HPDE6-E6E7 (cell line): ENCODE data around the gene LRMDA.
"Not testable (repeated sequence)": the region's sequence is repeated elsewhere in the genome, so short reads cannot be mapped to it uniquely, and the experiment has no call there.

Source experiments
- DNase-seq: peaks from one replicate; pipeline ENCODE4 v3.0.0; 2011; ENCODE audit warnings: missing footprints; ENCODE audit errors: extremely low spot score

The LRMDA gene

DNA sequence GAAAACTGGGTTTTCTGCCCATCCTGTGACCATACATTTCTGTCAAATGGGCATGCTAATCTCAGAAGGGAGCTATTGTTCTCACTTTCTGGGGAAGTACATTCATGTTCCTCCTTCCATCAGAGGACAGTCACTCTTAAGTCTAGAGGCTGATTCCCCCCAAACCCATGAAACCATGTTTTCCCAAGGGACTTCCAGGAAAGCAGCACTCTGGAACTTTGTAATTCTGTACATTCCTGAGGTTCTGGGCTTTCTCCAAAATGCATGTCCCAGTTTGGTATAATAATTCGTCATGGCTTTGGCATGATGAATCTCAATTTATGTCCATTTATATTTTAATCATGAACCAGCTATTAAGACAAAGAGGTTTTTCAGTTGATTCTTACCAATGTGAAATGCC, 688.1 kb downstream of the LRMDA start:
- no peak for DNase-seq

DNA sequence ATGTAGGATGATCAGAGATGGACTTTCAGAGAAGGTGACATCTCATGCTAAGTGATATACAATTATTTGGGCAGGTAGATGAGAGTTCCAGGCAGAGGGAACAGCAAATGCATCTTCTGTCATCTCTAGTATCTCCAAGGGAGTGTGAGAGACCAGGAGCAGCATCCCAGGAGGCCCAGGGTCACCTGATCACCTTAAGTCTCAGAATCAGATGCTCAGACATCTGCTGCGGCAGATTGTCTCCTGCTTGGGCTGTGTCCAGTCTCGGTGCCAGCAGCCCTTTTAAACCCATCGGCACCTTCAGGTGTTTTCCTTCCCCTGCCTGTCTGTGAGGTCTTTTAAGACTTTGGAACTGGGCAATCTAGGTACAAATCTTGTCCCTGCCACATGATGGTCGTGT, 690.6 kb downstream of the LRMDA start:
- no peak for DNase-seq

DNA sequence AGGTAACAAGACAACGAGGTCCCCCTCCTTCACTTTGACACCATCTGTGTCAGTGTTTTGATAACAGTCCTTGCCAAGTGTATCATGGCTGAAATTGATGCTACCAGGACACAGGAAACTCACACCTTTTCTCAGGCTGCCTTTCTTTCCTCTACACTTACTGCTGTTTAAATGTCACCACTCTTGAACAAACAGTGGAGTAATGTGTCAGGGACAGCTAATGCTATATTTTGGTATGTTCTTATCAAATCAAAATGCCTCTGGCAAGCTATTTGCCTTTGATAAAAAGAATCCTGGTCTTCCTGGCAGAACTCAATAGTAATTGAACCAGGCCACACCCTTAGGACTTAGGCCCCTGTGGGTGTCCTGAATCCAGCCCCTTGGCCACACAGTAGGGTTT, 692.9 kb downstream of the LRMDA start:
- DNase-seq = no peak

DNA sequence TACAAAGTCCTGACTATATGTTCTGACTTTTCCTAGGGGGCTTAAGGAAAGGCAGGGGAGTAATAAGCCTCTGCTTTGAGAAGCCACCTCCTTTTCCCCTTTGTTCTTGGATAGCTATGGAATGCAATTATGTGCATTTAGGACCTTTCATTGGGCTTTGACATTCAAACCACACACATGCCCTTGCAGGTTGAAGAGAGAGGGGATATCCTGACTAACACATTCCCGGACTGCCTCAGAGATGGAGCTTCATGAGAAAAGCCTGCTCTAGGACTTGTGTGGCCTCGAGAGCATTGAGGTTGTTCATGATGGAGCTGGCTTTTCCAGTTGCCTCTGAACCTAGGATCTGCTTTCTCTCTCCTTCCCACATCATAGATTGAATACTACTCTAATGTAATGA, 694.5 kb downstream of the LRMDA start:
- DNase-seq = no peak

DNA sequence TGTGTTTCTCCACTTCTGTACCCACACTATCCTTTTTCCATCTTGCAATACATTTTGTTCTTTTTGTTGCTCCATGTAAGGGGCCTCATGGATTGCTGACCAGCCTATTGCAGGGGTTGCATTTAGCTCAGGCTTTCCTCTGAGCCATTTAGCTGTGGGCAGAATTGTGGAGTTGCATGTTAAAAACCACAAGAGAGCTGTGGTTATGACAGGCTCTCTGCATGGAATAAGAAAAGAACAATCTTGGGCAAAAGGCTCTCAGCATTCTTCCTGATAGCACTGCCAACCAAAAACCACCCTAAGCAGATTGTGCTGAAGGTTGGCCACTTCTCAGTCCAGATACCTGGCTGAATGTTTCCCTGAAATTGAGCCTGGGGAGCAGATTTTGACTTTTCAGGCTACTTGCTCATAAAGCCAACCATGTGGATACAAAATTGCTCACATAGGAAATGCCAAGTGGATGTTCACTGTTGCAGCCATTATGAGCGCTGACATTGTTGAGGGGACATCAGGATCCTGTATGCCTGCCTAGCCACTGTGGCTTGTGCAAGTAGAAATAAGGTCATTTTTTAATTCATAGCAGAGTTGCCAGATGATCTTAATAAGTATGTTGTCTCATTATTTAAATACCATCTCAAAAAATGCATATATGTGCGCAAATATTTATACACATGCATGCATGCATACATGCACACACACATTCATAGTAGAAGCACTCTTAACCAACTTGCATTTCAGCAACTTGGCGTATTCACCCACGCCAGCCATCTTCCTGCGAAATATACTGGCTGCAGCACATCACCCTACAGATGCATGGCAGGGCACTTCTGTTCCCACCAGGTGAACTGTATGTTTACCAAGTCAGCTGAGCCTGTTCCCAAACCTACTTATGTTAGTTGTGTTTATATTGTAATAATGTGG, 695.4 kb downstream of the LRMDA start:
- DNase-seq = no peak

DNA sequence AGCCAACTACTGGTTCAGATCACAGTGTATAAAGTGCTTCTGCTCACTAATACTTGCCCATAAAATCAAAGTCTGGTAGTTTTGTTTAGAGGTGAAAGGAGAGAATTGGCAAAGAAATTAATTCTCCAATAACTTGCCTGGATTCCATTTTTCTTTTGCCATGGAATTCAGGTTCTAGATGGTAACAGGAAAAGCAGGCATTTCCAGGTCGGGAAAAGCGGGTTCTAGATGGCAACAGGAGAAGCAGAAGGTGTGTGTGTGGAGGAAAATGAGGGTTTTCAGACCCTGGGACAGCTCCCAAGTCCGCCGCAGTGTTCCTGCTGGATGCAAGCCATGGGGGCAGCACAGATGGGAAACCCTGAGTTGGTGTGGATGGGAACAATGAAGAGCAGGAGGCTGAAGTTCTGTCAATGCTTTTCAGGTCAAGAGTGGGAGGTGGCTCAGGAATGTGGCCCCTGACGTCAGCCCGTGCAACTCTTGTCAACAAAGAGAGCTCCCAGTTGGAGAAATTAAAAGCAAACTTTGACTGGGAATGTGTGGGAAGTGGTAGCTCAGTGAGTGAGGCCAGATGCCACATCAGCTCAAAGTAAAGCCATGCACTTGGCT, 696.7 kb downstream of the LRMDA start:
- DNase-seq = no peak

DNA sequence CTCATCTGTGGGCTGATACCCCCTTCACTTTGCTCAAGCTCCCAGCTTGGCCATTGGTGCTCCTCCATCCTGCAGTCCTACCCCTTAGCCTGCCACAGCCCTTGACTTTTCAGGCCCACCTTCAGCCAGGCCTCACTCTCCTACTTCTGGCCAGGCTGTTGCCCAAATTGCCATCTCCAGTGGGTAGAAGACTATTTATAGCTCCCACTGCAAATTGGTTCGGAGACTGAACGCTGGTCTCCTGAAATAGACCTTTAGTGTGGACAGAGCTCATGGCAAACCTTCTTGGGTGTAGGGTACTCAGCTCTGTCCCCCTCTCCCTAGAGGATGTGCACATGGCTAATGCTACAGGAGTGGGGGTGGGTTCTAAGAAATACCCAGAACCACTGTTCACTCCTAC, 697.8 kb downstream of the LRMDA start:
- DNase-seq = no peak

DNA sequence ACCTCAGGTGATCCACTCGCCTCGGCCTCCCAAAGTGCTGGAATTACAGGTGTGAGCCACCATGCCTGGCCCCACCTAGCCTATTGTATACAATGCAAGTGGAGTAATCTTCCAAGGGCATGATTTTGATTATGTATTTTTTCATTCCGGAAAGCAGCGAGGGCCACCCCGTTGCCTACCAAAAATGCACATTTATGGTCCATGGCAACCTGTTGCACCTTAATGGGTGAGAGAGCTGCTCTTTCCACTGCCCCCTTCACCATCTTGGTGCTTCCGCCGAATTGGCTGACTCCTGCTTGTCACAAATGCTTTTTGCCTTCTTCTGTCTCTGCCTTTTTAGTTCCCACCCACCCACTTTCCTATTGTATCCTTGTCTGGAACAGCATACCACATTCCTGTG, 699.5 kb downstream of the LRMDA start:
- DNase-seq = no peak

DNA sequence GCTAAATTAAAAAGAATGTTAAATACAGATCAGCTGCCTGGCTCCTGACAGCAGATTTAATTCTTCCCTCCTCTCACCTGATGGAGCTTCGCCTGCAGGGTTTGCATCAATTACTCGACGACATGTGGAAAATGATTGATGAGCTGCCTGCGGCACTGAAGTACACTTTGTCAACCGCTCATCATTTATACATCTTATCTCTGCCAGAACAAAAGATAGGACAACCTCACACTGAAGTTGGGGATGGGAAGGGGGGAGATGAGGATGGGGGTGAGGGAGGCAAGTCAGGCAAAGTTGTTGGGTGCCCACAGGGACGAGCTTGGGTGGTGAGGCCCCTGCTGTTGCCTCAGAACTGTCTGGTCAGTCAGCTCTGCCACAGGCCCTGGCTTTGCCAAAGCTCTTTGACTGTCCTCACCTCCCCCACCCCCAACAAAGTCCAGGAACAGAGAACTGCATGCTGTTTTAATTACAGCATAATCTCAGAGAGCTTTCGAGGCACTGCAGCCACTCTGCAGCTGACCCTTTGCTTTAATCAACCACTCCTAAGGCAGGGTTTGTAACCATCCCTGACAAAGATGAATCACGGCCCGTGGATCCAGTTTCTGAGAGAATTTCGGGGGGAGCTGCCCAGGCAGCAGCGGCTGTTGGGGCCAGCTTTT, 702.3 kb downstream of the LRMDA start:
- DNase-seq = no peak

DNA sequence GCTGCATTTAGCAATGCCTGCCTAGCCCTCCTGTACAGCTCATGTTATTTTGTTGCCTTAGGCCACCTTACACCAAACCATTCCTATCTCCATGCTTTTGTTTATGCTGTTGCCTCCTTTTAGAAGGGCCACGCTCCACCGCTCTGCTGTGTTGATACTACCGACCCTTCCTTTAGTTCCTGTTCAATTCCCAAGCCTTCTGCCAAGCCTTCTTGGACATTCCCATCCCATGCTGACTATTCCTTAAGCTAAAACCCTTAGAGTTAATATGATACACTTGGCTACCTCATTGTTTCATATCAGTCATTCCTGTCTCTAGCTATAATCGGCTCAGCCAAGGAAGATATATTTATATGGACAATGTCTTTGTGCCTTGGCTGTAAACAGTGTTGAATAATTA, 705.5 kb downstream of the LRMDA start:
- DNase-seq = no peak

DNA sequence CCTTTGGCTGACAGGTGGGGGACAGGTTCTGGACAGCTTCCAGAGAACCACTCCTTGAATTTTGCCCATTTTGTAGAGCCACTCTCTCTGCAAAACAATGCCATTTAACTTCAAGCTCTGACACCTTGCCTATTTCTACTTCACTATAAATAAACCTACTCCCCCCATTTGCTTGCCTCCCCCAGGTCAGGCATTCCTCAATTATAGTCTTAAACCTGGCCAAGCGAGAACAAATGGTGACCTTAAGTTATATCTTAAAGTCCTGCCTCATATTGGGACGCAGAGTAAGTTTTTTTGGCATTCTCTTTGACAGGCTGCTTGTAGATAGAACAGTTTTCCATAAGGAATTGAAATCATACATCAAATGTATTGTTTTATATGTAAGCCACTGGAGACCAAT, 706.9 kb downstream of the LRMDA start:
- no peak for DNase-seq

DNA sequence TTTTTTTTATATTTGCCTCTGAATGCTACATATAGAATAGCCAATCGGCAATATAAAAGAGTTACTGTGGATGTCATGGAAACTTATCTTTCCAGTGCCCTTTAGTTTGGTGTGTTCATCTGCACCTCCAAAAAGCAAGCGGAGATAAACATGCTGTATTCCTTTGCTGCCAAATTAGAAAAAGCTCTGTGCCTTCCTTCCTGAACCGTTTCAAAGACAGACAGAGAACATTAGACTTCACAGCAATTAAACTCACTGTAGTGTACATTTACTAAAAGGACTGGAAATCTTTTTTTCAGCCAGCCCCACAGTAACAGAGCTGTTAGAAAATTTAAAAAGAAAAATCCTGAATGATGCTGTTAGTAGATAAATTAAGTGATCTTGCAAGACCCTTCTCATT, 707.5 kb downstream of the LRMDA start:
- DNase-seq = no peak

DNA sequence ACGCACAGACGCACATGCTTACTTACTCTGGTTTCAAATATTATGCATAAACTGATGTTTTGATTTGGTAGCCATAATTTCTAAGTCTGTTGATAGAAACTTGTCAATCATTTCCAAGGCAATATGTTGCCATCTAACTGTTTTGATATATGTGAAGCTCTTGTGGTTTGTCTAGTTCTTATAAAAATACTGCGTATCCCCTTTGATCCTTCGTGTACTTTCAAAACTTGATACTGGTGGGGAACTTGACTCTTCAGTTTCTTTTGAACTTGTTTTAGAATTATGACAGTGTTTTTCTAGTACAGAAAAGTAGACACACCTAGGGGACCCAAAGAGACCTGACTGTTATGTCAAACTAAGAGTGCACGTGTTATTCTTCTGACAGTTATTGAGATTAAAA, 708.0 kb downstream of the LRMDA start:
- no peak for DNase-seq

DNA sequence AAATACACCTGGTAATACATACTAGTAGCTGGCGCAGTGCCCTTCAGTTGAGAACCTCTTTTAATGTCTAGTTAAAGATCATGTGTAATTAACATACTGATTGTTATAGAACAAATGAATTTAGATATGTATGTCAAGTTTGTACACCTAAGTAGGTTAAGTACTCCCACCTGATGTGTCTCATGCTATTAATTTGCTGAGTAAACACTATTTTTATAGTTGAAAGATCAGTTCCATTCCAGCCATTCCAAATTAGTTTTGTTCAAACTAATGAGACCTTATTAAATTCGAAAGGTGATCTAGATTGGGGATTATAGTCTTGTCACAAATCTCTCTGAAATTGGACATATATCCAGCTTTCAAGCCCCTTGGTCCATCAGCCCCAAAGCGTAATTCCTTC, 710.0 kb downstream of the LRMDA start:
- no peak for DNase-seq

DNA sequence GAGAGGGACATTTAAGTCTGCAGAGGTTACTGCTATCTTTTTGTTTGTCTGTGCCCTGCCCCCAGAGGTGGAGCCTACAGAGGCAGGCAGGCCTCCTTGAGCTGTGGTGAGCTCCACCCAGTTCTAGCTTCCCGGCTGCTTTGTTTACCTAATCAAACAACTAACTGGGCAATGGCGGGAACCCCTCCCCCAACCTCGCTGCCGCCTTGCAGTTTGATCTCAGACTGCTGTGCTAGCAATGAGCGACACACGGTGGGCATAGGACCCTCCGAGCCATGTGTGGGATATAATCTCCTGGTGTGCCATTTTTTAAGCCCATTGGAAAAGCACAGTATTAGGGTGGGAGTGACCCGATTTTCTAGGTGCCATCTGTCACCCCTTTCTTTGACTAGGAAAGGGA, 716.8 kb downstream of the LRMDA start:
- DNase-seq = not testable (repeated sequence)

DNA sequence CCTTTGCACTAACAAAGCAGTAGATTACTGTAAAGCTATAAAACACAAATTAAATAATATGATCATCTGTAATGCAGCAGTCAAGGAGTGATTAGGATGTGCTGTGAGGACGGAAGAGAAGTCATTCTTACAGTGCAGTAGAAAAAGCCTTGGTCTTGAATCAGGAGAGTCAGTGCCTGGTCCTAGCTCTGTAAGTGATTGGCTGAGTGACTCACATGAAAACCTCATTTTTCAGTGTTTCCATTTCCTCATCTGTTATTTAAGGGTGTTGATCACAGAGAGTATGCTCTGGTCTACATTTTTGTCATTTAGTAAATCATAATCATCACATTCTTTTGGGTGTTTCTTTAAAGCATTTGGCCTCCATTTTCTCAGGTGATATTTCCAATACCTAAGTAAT, 717.8 kb downstream of the LRMDA start:
- no peak for DNase-seq

DNA sequence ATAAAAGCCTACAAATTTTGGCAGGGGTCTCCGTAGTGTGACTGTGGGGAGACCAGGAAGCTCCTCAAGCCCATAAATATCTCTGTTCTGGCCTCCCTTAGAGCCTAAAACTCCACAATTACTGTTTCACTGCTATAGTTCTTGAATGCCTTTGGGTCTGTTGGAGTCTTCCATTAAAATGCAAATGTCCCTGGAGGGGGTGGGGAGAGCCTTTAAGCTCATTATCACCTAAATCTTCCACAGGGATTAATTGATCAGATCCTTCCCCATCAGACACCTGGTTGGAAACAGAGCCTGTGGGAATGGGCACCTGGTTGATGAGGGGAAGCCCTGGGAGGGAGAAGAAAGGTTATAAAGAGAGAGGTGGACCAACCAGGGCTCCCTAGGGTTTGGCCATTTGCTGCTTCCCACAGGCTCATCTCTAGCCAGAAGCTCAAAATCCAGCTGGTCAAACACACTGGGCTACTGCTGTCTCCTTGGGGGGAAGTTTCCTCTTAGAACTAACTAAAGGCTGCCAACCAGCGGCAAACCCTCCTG, 718.2 kb downstream of the LRMDA start:
- DNase-seq = no peak

DNA sequence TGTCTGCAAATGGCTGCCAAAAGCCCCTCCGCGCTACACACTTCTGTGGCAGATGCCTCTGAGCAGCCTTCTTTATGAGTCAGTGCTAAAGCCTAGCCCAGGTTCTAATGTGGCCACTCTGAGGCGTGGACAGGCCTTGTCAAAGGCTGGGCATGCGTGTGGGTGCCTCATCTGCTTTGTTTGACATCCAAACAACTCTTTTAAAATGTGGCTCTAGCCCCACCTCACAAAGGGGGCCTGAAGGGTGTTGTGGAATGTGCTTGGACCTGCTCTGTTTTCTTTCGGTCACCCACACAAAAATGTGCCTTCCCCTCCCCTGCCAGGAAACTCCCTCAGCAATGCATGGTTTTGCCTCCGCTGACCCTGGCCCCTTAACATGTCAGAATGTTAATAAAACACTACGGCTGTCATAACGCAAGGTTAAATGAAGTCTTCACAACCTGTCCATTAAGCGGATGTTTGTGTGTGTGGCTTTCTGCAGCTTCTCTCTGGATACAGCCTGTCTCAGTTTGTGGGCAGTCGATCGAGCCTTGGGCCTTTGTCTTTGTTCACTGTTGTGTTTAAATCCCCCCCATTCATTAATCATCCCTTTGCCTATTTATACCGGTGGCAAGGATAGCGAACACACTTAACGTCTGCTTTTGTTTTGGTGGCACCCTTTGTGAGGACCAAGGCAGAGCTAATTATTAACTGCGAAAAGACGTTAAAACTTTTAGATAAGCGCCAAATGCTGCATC, 718.9 kb downstream of the LRMDA start:
- no peak for DNase-seq

DNA sequence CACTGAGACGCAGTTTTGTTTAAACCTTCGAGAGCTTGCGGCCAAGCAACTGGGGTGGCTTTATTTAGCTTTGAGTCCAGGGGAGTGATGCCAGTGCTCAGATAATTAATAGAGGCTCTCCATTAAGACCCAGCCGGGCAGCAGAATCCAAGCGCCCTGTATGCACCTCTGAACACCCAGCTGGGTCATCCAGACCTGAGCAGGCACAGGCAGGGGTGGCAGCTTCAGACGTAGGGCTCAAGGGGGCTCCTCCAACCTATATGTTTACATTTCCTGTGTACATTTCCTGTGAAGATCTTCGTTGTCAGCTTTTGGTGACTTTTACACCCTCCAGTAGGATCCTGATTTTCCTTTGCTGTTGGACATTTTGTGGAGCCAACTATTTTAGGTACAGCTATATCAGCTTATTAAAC, 719.5 kb downstream of the LRMDA start:
- DNase-seq = no peak

DNA sequence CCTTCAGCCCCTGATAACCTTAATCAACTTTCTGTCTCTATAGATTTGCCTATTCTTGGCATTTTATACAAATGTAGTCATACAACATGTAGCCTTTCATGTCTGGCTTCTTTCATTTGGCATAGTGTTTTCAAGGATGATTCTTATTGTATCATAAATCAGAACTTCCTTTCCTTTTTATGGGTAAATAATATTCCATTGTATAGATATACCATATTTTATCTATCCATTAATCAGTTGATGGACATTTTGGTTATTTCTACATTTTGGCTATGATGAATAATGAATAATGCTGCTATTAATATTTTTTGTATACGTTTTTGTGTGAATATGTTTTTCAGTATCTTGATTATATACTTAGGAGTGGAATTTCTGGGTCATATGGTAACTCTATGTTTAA, 720.8 kb downstream of the LRMDA start:
- no peak for DNase-seq

DNA sequence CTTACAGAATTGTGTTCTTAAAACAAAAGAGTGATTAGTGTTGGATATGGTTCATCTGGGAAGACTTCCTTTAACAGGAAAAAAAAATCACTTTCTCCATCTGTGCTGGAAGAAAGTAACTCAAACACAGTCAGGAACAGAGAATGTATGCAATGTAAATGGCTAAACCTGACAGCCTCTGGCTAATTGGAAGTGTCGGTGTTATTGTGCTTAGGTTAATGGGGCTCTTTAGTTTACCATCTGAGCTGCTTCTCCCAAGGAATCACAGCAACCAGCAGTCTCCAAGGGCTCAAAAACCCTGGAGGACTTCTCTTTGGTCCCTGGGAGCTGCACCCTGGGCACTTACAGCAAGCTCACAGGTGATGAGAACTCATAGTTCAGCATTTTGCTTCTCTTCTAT, 724.5 kb downstream of the LRMDA start:
- no peak for DNase-seq
